Large intestine (tissue), 3 donors: ENCODE results near the gene ARHGAP28. TPM values are rescaled to one million over a fixed set of nuclear protein-coding genes. Genes with fewer than 3 reads are reported as not detected.

Experiments
- DNase-seq, 2 donors: peaks; one replicate each; pipeline versions ENCODE4 v3.0.0 to v3.0.0-alpha.2; 2013
- H3K27ac ChIP-seq: one replicate; pipeline ENCODE4 v1.5.1; 2013; ENCODE audit warnings: low read length
- H3K27me3 ChIP-seq: 2 replicates; pipeline ENCODE4 v1.6.1; 2013; ENCODE audit warnings: low read length; ENCODE audit not compliant: control insufficient read depth, insufficient read depth
- H3K36me3 ChIP-seq: 2 replicates; pipeline ENCODE4 v1.6.1; 2013; ENCODE audit warnings: low read length; ENCODE audit not compliant: control insufficient read depth, insufficient read depth
- H3K4me1 ChIP-seq: one replicate; pipeline ENCODE4 v1.6.1; 2013; ENCODE audit warnings: low read length; ENCODE audit not compliant: control insufficient read depth, insufficient read depth
- H3K4me3 ChIP-seq: one replicate; pipeline ENCODE4 v1.5.1; 2013; ENCODE audit warnings: low read length
- H3K9me3 ChIP-seq: one replicate; pipeline ENCODE4 v1.6.1; 2013; ENCODE audit warnings: mild to moderate bottlenecking, low read depth, low read length, moderate library complexity; ENCODE audit not compliant: control insufficient read depth
- WGBS: methylation state at CpG from one replicate; pipeline ENCODE4 v1.1.5; 2013; ENCODE audit warnings: low lambda C conversion rate; ENCODE audit not compliant: insufficient coverage; 5-methylcytosine and 5-hydroxymethylcytosine counted together
- polyA plus RNA-seq: library from polyadenylated mRNA; unstranded; fragments of 120-200 nt; gene quantifications from one replicate; pipeline ENCODE4 v1.2.1, GENCODE V29; 2013

The ARHGAP28 gene
- polyA plus RNA-seq, 1 donor: 13.7 TPM

GRCh38 chr18:6718267-6718666 lies 11.2 kb upstream of the ARHGAP28 start:
- no peaks in the 10 kb centered on the region for H3K9me3 ChIP-seq
- H3K27ac ChIP-seq: no peak overlapping the region
- WGBS: no CpG with 5 or more reads among the region's 2 CpGs

GRCh38 chr18:6719098-6719846 lies 10.2 kb upstream of the ARHGAP28 start:
- H3K4me1 ChIP-seq: no peaks in the 10 kb centered on the region
- no peaks in the 10 kb centered on the region for H3K9me3 ChIP-seq
- H3K27me3 ChIP-seq: no peaks in the 10 kb centered on the region
- DNase-seq: no peak
- 100% methylated on average over 2 of the region's 4 CpGs for WGBS
- no peak overlapping the region for H3K4me3 ChIP-seq
- no peak overlapping the region for H3K27ac ChIP-seq
- H3K36me3 ChIP-seq: no peaks in the 10 kb centered on the region

More at GRCh38 chr18:6718267-6718666, 11.2 kb upstream of the ARHGAP28 start:
- no peaks in the 10 kb centered on the region for H3K36me3 ChIP-seq
- no peak for DNase-seq
- no peak overlapping the region for H3K4me3 ChIP-seq
- H3K27me3 ChIP-seq: no peaks in the 10 kb centered on the region
- H3K4me1 ChIP-seq: no peaks in the 10 kb centered on the region

- no peak for DNase-seq
- Histone ChIP-seq H3K4me3 (no peak overlapping the region), H3K27me3 (peaks cover 2% of the 10 kb centered on the region), H3K27ac (no peak overlapping the region), H3K9me3 (no peaks in the 10 kb centered on the region), H3K36me3 (no peaks in the 10 kb centered on the region), H3K4me1 (no peaks in the 10 kb centered on the region)
- WGBS: 43% methylated on average over 1 of the region's 1 CpG
These were observed 9.4 kb upstream of the ARHGAP28 start for GRCh38 chr18:6719910-6720683.

- no peaks in the 10 kb centered on the region for H3K9me3 ChIP-seq
- H3K27ac ChIP-seq: no peak overlapping the region
- no peak for DNase-seq
- peaks cover 2% of the 10 kb centered on the region for H3K27me3 ChIP-seq
- no CpG with 5 or more reads among the region's 1 CpG for WGBS
- no peaks in the 10 kb centered on the region for H3K36me3 ChIP-seq
- no peaks in the 10 kb centered on the region for H3K4me1 ChIP-seq
- H3K4me3 ChIP-seq: no peak overlapping the region
These were observed 7.8 kb upstream of the ARHGAP28 start for GRCh38 chr18:6721755-6722154.

GRCh38 chr18:6722690-6723089 lies 6.8 kb upstream of the ARHGAP28 start:
- no CpG with 5 or more reads among the region's 4 CpGs for whole genome bisulfite sequencing
- Histone ChIP-seq H3K4me1 (no peaks in the 10 kb centered on the region), H3K36me3 (no peaks in the 10 kb centered on the region), H3K27ac (no peak overlapping the region), H3K4me3 (no peak overlapping the region), H3K27me3 (peaks cover 2% of the 10 kb centered on the region), H3K9me3 (no peaks in the 10 kb centered on the region)
- DNase-seq: no peak

GRCh38 chr18:6724331-6724730 lies 5.2 kb upstream of the ARHGAP28 start:
- Histone ChIP-seq H3K27me3 (peaks cover 2% of the 10 kb centered on the region), H3K9me3 (no peaks in the 10 kb centered on the region), H3K36me3 (no peaks in the 10 kb centered on the region), H3K27ac (no peak overlapping the region), H3K4me1 (peaks cover 4% of the 10 kb centered on the region), H3K4me3 (no peak overlapping the region)
- WGBS: no CpG with 5 or more reads among the region's 1 CpG
- DNase-seq: no peak

- Histone ChIP-seq H3K36me3 (no peaks in the 10 kb centered on the region), H3K4me3 (peak overlapping the region; percentile 51), H3K9me3 (no peaks in the 10 kb centered on the region), H3K4me1 (peaks cover 4% of the 10 kb centered on the region), H3K27me3 (peaks cover 2% of the 10 kb centered on the region), H3K27ac (peak overlapping the region; percentile 97)
- peak; percentile 19 to 59 for DNase-seq
- WGBS: no CpG with 5 or more reads among the region's 8 CpGs
These were observed 1.2 kb upstream of the ARHGAP28 start for GRCh38 chr18:6728331-6728730.

GRCh38 chr18:6728809-6729246 lies 688 bp upstream of the ARHGAP28 start:
- H3K9me3 ChIP-seq: no peaks in the 10 kb centered on the region
- peak overlapping the region; percentile 51 for H3K4me3 ChIP-seq
- H3K4me1 ChIP-seq: peaks cover 4% of the 10 kb centered on the region
- no peaks in the 10 kb centered on the region for H3K36me3 ChIP-seq
- H3K27ac ChIP-seq: peak overlapping the region; percentile 97
- H3K27me3 ChIP-seq: peaks cover 2% of the 10 kb centered on the region
- no peak for DNase-seq
- whole genome bisulfite sequencing: no CpG with 5 or more reads among the region's 5 CpGs

GRCh38 chr18:6730416-6731221 lies 1.1 kb downstream of the ARHGAP28 start:
- Histone ChIP-seq H3K4me3 (peak overlapping the region; percentile 51), H3K27ac (peak overlapping the region; percentile 97), H3K4me1 (peaks cover 4% of the 10 kb centered on the region), H3K27me3 (no peaks in the 10 kb centered on the region), H3K9me3 (no peaks in the 10 kb centered on the region), H3K36me3 (no peaks in the 10 kb centered on the region)
- 36% methylated on average over 2 of the region's 4 CpGs for WGBS
- no peak for DNase-seq

GRCh38 chr18:6731222-6731596 lies 1.7 kb downstream of the ARHGAP28 start:
- Histone ChIP-seq H3K36me3 (no peaks in the 10 kb centered on the region), H3K27ac (no peak overlapping the region), H3K4me3 (peak overlapping the region; percentile 7), H3K4me1 (peaks cover 4% of the 10 kb centered on the region), H3K27me3 (no peaks in the 10 kb centered on the region), H3K9me3 (no peaks in the 10 kb centered on the region)
- DNase-seq: no peak
- no CpG with 5 or more reads among the region's 6 CpGs for WGBS
